Right cardiac atrium (tissue), 5 donors: ENCODE results near the gene DCST1. TPM values are rescaled to one million over a fixed set of nuclear protein-coding genes. Genes with fewer than 3 reads are reported as not detected.
A peak's percentile ranks its signal among the peaks of the same experiment; 100 is the strongest.

ENCODE experiments used
- ATAC-seq, 2 donors: fragments of 200-7000 bp; cut with Tn5 transposase; one replicate each; pipeline versions ENCODE4 v1.8.0 to v1.9.1; 2020; ENCODE audit warnings: moderate library complexity in 2 of 2, mild to moderate bottlenecking in 1 of 2
- DNase-seq, 3 donors: peaks; one replicate each; pipeline ENCODE4 v3.0.0-alpha.2; 2020
- H3K27ac ChIP-seq: one replicate; pipeline ENCODE4 v1.5.1; 2013; ENCODE audit warnings: mild to moderate bottlenecking, low read length, control low read depth, moderate library complexity
- H3K27me3 ChIP-seq: one replicate; pipeline ENCODE4 v1.6.1; 2013; ENCODE audit not compliant: control insufficient read depth, insufficient read depth
- H3K4me1 ChIP-seq: one replicate; pipeline ENCODE4 v1.6.1; 2013; ENCODE audit warnings: low read length; ENCODE audit not compliant: control insufficient read depth, insufficient read depth
- H3K4me3 ChIP-seq: one replicate; pipeline ENCODE4 v1.5.1; 2013; ENCODE audit warnings: low read length, control low read depth
- H3K9me3 ChIP-seq: one replicate; pipeline ENCODE4 v1.6.1; 2013; ENCODE audit warnings: low read length; ENCODE audit not compliant: control insufficient read depth
- WGBS: extraction: QIAGEN DNeasy Blood & Tissue Kit; methylation state at CpG from one replicate; pipeline ENCODE4 v1.1.7; 2013; 5-methylcytosine and 5-hydroxymethylcytosine counted together
- intact Hi-C, 4 donors: fragments of 100-400 bp; cut with DNase I; formaldehyde crosslinking; loops; one replicate each; pipeline versions ENCODE4 v1.11.0 to v1.14.0; 2022 to 2023
- polyA plus RNA-seq: library from polyadenylated mRNA; stranded (reverse); fragments of 200-250 nt; gene quantifications from one replicate; pipeline ENCODE4 v1.2.3, GENCODE V29; 2013
- total RNA-seq, 4 donors: library from RNA; stranded (reverse); fragmentation: NEBNext Ultra II Directional; extraction: Animal tissue kit (Norgen Biotek cat#: 25700); gene quantifications; one replicate each; pipeline ENCODE4 v1.2.1, GENCODE V29; 2021
- donor health status: healthy with polysubstance abuse.
- donor health status: DM: no; HTN: yes; CAD: no.
- donor health status: DM: no; HTN: no; CAD: no.
- donor health status: DM: no; HTN: yes; CAD: no; lungs with severe emphysema.
- donor health status: DM: yes; HTN: yes; CAD: no.

Gene DCST1
- total and polyA plus RNA-seq, 5 donors = not detected

DNA sequence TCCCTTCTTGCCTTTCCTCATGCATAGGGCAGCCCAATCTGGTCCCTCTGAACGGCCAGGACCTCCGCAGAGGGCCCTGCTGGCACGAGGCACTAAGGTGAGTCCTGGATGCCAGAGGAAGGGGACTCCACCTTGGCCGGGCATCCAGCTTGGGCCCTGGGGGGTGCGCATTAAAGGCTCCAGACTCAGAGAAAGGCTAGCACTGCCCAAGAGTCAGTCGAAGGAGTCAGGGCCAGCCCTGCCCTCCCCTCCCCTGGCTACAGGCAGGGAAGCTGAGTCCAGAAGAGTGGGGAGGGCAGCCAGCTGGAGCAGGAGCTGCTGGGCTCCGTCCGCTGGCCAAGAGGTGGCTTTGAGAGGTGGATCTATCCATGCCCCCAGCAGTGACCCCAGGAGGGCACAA, 27.1 kb downstream of the DCST1 start:
- WGBS = 74% methylated on average over 8 of the region's 8 CpGs
- H3K9me3 ChIP-seq = no peaks in the 10 kb centered on the region
- H3K4me1 ChIP-seq = no peaks in the 10 kb centered on the region
- no peaks in the 10 kb centered on the region for H3K27me3 ChIP-seq
- DNase-seq (peak in 2 of 3 donors; percentile 45 to 59), ATAC-seq (no peak)
- intact Hi-C loops = loop anchor here in 2 of 4 donors (10.0 kb wide), 2 partner anchors 86 to 106 kb away; partner anchors contain the start of genes CKS1B (in 1 of the 2), PBXIP1 (in 1 of the 2) and SHC1 (in 1 of the 2)
- H3K4me3 ChIP-seq = no peak overlapping the region
- H3K27ac ChIP-seq = no peak overlapping the region

DNA sequence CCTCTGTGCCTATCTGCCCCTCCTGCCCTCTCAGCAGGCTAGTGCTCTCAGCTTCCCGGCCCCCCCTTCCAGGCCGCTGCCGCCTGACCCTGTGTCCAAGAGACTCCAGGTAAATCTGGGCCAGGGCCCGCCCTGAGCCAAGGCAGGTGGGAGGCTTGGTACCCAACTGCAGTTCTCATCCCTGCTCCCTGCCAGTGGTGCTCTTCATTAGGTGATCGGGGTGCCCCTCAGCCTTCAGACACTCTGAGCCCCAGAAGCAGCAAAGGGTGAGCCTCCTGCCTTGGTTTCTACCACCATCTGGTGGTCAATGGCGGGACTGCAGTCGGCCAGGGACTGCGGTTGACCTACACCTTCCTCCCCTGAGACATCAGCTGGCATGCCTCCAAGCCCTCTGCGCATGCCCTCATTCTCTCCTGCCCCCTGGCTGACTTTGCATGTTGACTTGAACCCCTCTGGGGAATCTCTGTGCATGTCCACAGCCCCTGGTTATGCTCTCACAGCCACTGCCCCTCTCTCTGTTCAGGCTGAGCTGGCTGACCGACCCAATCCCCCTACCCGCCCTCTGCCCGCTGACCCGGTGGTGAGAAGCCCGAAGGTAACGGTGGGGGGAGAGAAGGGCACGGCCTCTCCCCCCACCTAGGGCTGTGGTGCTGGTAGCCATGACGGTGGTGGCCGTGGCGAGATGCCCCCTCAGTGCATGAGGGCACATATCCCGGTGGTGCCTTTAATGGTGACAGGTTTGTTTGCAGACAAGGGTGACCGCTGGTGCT, 27.9 kb downstream of the DCST1 start:
- ATAC-seq (peak; percentile 44 to 61), DNase-seq (peak; percentile 89 to 95 (median 95))
- Histone ChIP-seq H3K27ac (no peak overlapping the region), H3K27me3 (no peaks in the 10 kb centered on the region), H3K4me3 (no peak overlapping the region), H3K9me3 (no peaks in the 10 kb centered on the region), H3K4me1 (no peaks in the 10 kb centered on the region)
- 28% methylated on average over 21 of the region's 21 CpGs for WGBS
- intact Hi-C loops = loop anchor here in 2 of 4 donors (10.0 kb wide), 2 partner anchors 87 to 107 kb away; partner anchors contain the start of genes CKS1B (in 1 of the 2), PBXIP1 (in 1 of the 2) and SHC1 (in 1 of the 2)

DNA sequence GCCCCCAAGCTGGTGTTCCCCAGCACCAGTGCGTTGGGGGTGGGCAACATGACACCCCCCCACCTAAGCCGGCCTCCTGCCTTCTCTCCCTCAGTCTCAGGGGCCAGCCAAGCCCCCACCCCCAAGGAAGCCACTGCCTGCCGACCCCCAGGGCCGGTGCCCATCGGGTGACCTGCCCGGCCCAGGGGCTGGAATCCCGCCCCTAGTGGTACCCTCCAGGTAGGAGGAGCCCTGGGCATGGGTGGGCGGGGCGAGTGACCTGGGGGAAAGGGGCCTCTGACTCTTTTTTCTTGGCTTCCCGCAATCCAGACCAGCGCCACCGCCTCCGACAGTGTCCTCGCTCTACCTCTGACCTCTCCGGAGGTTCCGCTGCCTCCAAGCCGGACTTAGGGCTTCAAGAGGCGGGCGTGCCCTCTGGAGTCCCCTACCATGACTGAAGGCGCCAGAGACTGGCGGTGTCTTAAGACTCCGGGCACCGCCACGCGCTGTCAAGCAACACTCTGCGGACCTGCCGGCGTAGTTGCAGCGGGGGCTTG, 28.6 kb downstream of the DCST1 start:
- peak; percentile 1 to 3 for ATAC-seq
- WGBS = 36% methylated on average over 29 of the region's 29 CpGs
- intact Hi-C loops = loop anchor here in 2 of 4 donors (10.0 kb wide), 2 partner anchors 87 to 107 kb away; partner anchors contain the start of genes CKS1B (in 1 of the 2), PBXIP1 (in 1 of the 2) and SHC1 (in 1 of the 2)
- DNase-seq = peak in 2 of 3 donors; percentile 73
- H3K27me3 ChIP-seq = no peaks in the 10 kb centered on the region
- H3K4me1 ChIP-seq = no peaks in the 10 kb centered on the region
- no peak overlapping the region for H3K4me3 ChIP-seq
- no peak overlapping the region for H3K27ac ChIP-seq
- H3K9me3 ChIP-seq = no peaks in the 10 kb centered on the region

DNA sequence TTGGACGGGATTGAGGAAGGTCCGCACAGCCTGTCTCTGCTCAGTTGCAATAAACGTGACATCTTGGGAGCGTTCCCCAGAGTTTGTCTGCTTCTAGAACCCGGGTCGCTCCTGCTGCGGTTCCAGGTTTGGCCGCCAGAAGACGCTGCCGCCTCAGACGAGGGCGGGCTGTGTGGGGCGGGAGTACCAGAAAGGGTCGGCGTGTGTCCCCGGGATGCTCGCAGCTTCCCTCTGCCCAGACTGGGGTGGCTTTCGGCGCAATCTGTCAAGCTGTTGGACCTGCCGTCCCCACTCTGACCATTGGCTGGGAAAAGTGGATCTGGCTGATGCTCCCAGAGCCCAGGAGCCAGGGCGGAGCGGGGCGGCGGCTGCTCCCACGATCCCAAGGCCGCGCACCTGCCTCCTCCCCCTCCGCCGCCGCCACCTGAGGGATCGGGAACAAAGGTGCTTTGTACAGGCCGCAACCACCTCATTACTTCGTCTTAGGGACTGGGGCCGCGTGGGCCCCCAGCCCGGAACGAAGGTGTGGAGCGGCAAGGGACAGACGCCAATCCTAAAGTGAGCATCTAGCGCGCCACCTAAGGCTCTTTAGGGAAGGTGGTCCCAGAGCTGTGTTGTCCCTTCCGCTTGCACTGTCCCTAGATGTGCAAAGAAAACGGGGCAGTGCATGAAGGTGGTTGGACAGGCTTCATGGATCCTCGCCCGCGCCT, 29.2 kb downstream of the DCST1 start:
- Histone ChIP-seq H3K4me1 (no peaks in the 10 kb centered on the region), H3K27me3 (no peaks in the 10 kb centered on the region), H3K27ac (no peak overlapping the region), H3K9me3 (no peaks in the 10 kb centered on the region), H3K4me3 (peak overlapping the region; percentile 81)
- DNase-seq (peak; percentile 60 to 87 (median 87)), ATAC-seq (peak; percentile 30 to 42)
- intact Hi-C loops = loop anchor here in 2 of 4 donors (10.0 kb wide), 2 partner anchors 88 to 108 kb away; partner anchors contain the start of genes CKS1B (in 1 of the 2), PBXIP1 (in 1 of the 2) and SHC1 (in 1 of the 2)
- WGBS = 15% methylated on average over 46 of the region's 46 CpGs

DNA sequence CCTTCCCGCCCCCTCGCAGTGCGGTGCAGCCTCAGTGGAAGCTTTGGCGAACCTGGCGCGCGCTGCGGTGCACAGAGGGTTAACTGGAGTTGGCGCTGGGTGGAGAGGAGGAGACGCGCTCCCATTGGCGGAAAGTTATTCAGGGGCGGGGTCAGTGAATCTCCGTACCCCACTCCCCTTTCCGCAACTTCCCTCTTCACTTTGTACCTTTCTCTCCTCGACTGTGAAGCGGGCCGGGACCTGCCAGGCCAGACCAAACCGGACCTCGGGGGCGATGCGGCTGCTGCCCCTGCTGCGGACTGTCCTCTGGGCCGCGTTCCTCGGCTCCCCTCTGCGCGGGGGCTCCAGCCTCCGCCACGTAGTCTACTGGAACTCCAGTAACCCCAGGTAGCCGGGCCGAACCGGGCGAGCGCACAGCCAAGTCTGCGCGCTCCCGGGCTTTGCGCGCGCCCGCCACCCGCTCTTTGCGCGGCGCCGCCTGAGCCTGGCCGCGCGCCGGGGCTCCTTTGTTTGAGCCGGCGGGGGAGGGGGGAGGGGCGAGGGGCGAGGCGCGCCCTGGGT, 30.0 kb downstream of the DCST1 start, which contains the start of gene EFNA4:
TSS of gene EFNA4 (plus strand) at position 191 of the 561 bp plus-strand sequence. CDS start at position 275, 84 bp downstream.
- ATAC-seq = peak; percentile 86 to 90
- Histone ChIP-seq H3K4me3 (peak within 1 kb of the TSS; percentile 81), H3K27me3 (no peaks in the 10 kb centered on the region), H3K9me3 (no peaks in the 10 kb centered on the region), H3K4me1 (no peaks in the 10 kb centered on the region), H3K27ac (peak within 1 kb of the TSS; percentile 82)
- WGBS = under 1% methylated on average over 57 of the region's 57 CpGs
- intact Hi-C loops = loop anchor here in 2 of 4 donors (10.0 kb wide), 2 partner anchors 89 to 109 kb away; partner anchors contain the start of genes CKS1B (in 1 of the 2), PBXIP1 (in 1 of the 2) and SHC1 (in 1 of the 2)
- peak; percentile 84 to 92 (median 92) for DNase-seq

DNA sequence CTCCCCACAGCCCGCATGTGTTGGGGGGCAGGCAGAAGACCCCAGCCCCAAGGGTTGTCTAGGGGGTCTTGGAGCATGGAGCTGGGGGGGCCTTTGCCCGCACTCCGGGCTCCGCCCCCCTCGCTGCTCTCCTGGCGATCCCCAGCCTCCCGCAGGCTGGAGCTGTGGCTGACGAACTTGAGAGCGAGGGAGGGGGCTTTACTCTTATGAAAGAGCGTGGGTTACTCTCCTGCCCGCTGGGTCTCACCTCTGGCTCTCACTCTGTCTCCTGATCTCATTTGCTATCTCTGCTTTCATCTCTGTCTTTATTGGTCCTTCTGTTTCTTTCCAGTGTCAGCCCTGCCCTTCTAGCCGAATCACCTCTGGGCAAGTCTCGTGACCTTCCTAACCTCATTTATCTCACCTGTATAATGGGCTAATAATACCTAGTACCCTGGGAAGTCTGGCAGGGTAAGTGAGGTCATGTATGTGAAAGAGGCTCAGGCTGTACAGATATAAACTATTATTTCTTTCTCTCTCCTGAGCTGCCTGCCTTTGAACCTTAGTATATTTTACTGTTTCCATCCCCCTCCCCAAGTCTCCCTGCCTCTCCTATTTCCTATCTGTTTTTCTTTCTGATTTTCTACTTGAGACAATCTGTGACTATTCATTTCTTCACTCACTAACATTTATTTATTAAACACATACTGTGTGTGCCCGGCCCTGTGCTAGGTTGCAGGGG, 30.6 kb downstream of the DCST1 start:
- ATAC-seq = peak; percentile 3 to 7
- no peak for DNase-seq
- Histone ChIP-seq H3K27me3 (no peaks in the 10 kb centered on the region), H3K4me3 (peak overlapping the region; percentile 81), H3K9me3 (no peaks in the 10 kb centered on the region), H3K4me1 (no peaks in the 10 kb centered on the region), H3K27ac (no peak overlapping the region)
- WGBS = 12% methylated on average over 14 of the region's 14 CpGs
- intact Hi-C loops = loop anchor here in 2 of 4 donors (10.0 kb wide), 2 partner anchors 89 to 109 kb away; partner anchors contain the start of genes CKS1B (in 1 of the 2), PBXIP1 (in 1 of the 2) and SHC1 (in 1 of the 2)

DNA sequence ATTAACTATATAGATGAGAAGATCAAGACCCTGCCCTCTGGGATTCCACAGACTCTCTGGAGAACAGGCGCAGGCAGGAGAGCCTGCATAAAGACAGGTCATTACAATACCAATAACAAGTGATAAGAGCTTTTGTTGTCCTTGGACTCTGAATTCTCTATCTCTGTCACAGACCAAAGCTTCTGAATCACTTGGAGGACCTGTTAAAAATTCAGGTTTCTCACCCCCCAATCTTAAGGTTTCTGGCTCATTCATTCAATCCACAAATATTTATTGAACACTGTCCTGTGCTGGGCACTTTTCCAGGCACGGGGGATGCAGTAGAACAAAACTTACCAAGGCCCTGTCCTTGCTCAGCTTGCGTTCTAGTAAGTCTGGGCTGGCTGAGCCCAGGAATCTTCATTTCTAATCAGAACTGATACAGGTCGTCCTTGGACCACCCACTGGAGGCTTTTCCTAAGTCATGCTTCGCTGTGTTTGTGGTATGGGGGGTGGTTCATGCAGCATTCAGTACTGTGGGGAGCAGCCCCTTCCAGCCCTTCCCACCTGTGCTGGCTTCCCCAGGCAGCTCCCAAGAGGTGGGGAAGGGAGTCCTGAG, 31.3 kb downstream of the DCST1 start:
- WGBS = 76% methylated on average over 5 of the region's 5 CpGs
- ATAC-seq = no peak
- intact Hi-C loops = loop anchor here in 2 of 4 donors (10.0 kb wide), 2 partner anchors 90 to 110 kb away; partner anchors contain the start of genes CKS1B (in 1 of the 2), PBXIP1 (in 1 of the 2) and SHC1 (in 1 of the 2)
- Histone ChIP-seq H3K4me1 (no peaks in the 10 kb centered on the region), H3K9me3 (no peaks in the 10 kb centered on the region), H3K27ac (no peak overlapping the region), H3K27me3 (no peaks in the 10 kb centered on the region), H3K4me3 (no peak overlapping the region)
- peak in 2 of 3 donors; percentile 13 to 21 for DNase-seq

DNA sequence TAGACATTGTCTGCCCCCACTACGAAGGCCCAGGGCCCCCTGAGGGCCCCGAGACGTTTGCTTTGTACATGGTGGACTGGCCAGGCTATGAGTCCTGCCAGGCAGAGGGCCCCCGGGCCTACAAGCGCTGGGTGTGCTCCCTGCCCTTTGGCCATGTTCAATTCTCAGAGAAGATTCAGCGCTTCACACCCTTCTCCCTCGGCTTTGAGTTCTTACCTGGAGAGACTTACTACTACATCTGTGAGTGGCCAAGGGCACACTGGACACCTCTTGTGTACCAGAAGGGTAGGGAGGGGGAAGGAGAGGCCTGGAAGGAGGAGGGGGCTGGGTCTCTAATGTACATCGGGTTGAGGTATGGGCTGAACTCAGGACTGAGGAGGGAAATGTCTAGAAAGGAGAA, 33.2 kb downstream of the DCST1 start:
- ATAC-seq (no peak), DNase-seq (peak in 1 of 3 donors; percentile 47)
- Histone ChIP-seq H3K4me3 (no peak overlapping the region), H3K4me1 (peaks cover 4% of the 10 kb centered on the region), H3K27me3 (no peaks in the 10 kb centered on the region), H3K27ac (no peak overlapping the region), H3K9me3 (no peaks in the 10 kb centered on the region)
- WGBS = 88% methylated on average over 8 of the region's 8 CpGs
- intact Hi-C loops = loop anchor here in 2 of 4 donors (2.0 to 10.0 kb wide), 3 partner anchors 16 to 112 kb away; partner anchors contain the start of genes CKS1B (in 1 of the 2), PBXIP1 (in 1 of the 2) and SHC1 (in 1 of the 2)

DNA sequence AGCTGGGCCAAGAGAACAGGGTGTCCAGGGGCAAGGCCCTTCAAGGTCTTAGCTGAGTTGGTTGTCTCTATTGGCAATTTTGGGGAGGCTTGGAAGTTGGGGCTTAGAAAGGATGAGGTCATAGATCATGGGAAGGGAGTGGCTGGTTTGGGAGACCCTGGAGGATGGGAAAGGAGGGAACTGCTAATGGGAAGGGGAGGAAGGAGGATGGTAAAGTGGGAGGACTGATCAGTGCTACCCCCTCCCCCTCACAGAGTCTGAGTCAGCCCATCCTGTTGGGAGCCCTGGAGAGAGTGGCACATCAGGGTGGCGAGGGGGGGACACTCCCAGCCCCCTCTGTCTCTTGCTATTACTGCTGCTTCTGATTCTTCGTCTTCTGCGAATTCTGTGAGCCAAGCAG, 35.0 kb downstream of the DCST1 start:
- intact Hi-C loops = loop anchor here in 2 of 4 donors (10.0 kb wide), 2 partner anchors 94 to 114 kb away; partner anchors contain the start of genes CKS1B (in 1 of the 2), PBXIP1 (in 1 of the 2) and SHC1 (in 1 of the 2)
- Histone ChIP-seq H3K9me3 (no peaks in the 10 kb centered on the region), H3K27me3 (no peaks in the 10 kb centered on the region), H3K4me3 (no peak overlapping the region), H3K4me1 (peaks cover 4% of the 10 kb centered on the region), H3K27ac (no peak overlapping the region)
- peak in 1 of 3 donors; percentile 7 for DNase-seq
- WGBS = 90% methylated on average over 3 of the region's 3 CpGs
- ATAC-seq = no peak
